PC-3 (cell line): ENCODE data around the gene GOLGA8R.
"Not testable (repeated sequence)": the region's sequence is repeated elsewhere in the genome, so short reads cannot be mapped to it uniquely, and the experiment has no call there.

Experiments used
- CTCF ChIP-seq: fragments of 300-600 bp; sonication (generic); conservative IDR thresholded peaks from 2 replicates; pipeline ENCODE4 v1.5.1; 2017; ENCODE audit warnings: antibody characterized with exemption, low read depth, mild to moderate bottlenecking, low read length
- EZH2 ChIP-seq: fragments of 300-600 bp; sonication (generic); IDR thresholded peaks from one replicate; pipeline ENCODE4 v1.6.1; 2017; ENCODE audit warnings: antibody characterized with exemption, mild to moderate bottlenecking, low read length; ENCODE audit not compliant: unreplicated experiment
- EZH2phosphoT487 ChIP-seq: fragments of 300-600 bp; sonication (generic); IDR thresholded peaks from 2 replicates; pipeline ENCODE4 v1.6.1; 2018; ENCODE audit warnings: mild to moderate bottlenecking, antibody characterized with exemption, low read length, borderline replicate concordance

- TF ChIP-seq CTCF, EZH2phosphoT487, EZH2: not testable (repeated sequence)
Observed at GRCh38 chr15:30367246-30367645, 46.8 kb downstream of the GOLGA8R start.
